Frontal cortex (tissue), 4 donors: Measurements from ENCODE around the gene BRD2. TPM values are rescaled to one million over a fixed set of nuclear protein-coding genes. Genes with fewer than 3 reads are reported as not detected.
A peak's percentile ranks its signal among the peaks of the same experiment; 100 is the strongest.

ENCODE experiments used
- DNase-seq, 2 donors: peaks; one replicate each; pipeline ENCODE4 v3.0.0; 2012; ENCODE audit warnings: low spot score in 2 of 2
- FAIRE-seq: peaks from 2 replicates; lab custom pipeline; 2012; peaks lifted over from hg19 to GRCh38; lab: Jason Lieb, UNC
- total RNA-seq: library from RNA; depleted of rRNA; stranded (reverse); fragments of >200 nt; gene quantifications from one replicate; pipeline ENCODE4 v1.2.3, GENCODE V29; 2014
- donor health status: control.
- donor health status: control.
- donor health status: control.

Gene BRD2
- total RNA-seq, 1 donor from 2014 or later = 55.8 TPM

DNA sequence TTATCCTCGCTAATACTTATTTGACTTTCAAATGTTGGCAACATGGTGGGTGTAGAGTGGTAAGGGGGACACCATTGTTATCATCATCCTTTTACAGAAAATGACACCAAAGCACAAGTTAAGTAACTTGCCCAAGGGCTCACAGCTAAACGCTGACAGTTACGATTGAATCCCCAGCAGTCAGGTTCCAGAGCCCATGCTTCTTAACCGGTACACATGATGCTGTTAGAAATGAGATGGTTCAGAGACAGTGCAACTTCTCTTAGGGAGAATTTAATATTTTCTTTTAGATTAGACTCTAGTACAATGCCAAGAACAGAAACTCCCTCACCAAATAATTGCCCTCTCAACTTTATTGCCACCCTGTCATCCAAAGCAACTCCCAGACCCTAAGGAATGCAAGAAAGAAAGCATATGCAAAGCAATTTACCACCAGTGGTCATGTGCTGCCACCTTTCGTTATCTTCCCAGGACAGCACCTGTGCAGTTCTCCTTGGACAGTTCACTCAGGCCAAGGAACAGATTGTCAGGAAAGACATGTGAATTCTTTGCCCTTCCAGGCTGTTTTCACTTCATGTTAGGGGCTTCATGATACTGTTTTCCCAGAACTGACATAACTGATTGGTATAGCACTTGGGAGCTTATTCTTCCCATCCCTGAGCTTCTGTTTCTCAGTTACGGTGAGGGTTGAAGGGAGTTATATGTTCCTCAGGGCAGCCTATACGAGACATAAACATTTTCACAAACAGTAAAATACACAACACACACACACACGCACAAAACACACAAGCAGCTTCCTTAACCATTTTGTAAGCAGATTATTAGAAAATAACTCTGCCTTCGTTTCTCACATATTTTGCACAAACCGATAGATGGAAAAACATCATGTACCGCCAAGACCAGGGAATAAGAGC is 20.6 kb upstream of the BRD2 start:
- FAIRE-seq = no peak
- no peak for DNase-seq

DNA sequence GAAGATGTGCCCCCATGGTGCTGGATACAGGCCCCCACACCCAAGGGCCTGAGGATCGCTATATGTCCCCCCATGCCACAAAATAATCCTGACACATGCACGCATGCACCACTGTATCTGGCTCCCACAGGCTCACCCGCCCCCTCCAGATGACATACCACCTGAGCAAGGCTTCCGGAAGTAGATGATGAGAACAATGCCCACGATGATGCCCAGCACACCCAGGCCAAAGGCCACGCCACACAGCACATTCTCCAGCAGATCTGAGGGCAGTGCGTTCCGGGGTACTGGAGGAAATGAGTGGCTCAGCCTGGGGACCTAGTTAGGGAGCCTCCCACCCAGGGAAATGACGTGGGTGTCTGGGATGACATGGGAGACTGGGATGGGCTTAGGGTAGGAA is 19.3 kb upstream of the BRD2 start:
- no peak for FAIRE-seq
- DNase-seq = no peak

DNA sequence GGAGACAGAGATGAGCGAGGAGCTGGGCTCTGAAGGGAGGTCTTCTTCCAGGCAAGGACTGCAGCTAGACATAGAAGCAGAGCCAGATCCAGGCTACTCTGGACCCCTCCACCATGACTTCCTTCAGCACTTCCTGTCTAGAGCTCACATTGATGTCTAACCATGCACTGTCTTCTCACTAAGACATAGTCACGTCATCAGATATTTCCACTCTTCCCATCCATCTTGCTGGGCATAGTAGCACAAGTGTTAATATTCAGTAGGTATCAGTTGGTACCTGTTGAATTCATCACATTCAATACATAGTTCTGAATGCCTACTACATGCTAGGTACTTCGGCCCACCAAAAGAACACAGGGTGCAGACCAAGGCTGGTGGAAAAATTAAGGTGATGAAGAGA is 18.4 kb upstream of the BRD2 start:
- no peak for DNase-seq
- FAIRE-seq = no peak

DNA sequence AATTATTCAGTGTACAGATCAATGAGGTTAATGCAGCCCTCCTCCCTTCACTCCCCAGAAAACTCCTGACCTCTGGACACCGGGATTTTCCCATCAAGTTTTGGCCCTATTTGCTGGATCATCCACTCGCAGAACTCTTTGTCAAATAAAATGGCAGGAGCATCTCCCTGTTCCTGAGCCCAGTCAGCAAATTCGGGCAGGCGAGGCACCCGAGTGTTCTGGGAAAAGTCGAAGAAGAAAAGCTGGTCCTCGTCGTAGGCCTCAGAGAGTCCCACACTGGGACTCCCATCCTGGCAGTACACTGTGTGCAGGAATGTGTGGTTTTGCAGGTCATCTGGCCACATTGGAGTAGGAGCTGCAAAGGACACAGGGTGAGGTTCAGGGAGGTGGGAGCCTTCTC is 17.9 kb upstream of the BRD2 start:
- DNase-seq (no peak), FAIRE-seq (no peak)

DNA sequence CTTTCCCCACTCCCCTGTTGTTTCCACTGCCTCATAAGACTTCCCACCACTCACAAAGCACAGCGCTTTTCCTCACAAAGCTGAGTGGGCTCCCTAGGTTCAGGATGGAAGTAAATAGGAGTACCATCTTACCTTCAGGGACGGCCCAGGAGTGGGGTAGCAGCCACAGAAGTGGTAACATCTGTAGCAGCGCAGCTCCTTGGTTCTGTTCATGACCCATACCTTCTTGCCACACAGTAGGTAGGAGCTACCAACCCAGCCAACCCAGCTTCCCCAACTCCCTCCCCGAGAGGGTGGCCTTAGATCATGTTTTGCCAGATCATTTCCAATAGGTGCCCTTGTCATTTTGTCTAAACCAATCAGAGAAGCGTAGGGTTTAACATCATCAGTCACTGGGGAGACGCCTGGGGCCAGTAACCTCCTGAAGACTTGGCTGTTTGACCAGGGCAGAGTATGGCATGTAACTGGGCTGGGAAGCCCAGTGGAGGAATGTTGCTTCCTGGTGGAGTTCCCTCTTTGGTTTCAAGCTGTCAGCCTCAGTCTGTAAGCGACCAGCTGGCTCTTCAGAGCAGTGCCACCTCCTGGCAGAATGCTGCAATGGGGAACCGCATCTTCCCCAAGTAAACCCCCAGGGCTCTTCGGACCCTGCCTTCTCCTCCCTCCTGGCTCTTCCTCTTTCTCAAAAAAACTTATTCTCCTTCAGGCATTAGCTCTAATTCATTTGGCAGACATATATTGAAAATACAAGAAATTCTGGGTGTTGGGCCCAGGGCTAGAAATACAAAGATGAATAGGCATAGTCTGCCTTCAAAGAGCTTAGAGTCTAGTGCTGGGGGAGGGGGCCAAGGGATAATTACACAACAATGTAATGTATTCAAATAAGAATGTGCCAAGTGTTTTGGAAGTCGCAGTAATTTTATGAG is 15.3 kb upstream of the BRD2 start, which contains the start of gene HLA-DMA:
Gene HLA-DMA (minus strand): TSS at position 281 of the 923 bp plus-strand sequence. CDS start 61 bp downstream, at position 220.
- DNase-seq (peak in 1 of 2 donors; percentile 71), FAIRE-seq (no peak)

DNA sequence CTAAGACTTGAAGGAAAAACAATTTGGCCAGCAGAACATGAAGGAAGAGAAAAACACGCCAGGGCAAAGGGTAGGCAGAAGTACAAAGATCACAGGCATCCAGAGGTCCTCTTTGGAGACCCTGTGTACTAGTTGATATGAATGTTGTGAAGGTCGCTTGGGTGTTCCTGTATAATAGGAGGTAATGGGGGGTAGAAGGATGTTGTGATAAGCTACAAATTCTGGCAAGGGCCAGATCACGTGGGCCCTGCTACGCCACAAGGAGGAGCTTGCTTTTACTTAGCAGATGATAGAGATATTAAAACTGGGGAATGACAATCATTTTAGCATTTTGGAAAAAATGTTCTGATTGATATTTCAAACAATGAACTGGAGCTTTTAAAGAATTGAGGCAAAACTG is 14.6 kb upstream of the BRD2 start:
- DNase-seq (no peak), FAIRE-seq (no peak)

DNA sequence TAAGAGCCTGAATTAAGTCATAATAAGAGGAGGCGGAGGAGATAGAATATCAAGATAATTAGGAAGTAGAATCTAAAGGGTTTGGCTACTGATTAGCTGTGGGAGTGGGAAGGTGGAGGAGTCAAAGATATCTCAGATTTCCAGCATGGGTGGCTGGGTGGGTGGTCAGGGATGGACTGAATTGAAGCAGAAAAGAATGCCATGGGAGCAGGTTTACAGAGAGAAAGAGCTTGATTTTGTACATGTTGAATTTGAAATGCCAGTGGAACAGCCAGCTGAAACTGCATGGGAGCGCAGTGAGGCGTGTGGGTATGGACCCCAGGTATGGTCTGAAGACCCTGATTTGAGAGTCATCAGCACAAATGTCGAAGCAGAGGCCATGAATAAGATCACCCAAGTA is 14.1 kb upstream of the BRD2 start:
- DNase-seq (no peak), FAIRE-seq (no peak)

DNA sequence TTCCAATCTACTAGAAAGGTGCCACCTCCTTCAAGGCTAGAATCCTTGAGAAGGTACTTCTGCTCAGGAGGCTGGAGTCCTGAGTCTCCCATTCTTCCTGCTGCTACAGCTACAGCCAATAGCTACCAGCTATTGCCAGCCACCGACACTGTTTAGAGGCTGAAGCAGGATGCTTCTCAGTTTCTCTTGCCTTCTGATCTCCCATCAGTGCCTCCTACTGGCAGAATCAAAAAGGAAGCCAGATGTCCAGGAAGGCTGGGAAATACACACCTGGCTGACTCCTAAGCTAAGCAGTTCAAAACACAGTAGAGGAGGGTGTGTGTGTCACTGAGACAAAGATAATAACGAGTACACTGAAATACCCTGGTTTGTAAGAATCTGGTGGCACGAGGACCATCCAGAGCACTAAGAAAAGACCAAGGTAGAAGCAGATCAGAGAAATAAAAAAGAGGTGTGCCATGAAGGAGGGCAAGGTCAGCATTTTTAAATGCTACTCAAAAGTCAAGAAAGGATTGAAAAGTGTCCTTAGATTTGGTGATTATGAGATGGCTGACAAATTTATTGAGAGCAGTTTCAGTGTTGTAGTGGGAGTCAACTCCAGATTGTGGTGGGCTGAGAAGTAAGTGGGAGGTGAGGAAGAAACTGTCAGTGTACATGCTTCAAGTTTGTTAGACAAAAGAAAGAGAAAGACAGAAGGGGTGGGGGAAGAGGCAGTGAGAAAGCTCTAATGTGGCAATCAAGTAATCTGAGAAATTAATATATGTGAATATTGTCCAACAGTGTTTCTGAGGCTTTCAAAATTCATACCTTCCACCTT is 13.2 kb upstream of the BRD2 start:
- DNase-seq = no peak
- FAIRE-seq = no peak

DNA sequence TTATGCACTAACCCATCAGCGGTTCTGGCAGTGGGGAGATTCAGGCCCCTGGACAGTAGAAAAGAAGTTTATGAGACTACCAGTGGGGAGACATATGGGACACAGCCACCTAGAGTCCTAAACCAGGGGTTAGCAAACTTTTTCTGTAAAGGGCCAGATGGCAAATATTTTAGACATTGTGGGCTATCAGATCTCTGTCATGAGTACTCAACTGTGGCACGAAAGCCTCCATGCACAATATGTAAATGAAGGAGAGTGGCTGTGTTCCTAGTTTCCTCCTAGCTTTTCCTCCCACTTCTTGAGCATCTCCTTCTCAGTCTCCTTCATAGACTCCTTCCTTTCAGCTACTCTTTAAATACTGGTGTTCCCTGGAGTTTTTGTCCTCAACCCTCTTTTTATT is 12.2 kb upstream of the BRD2 start:
- FAIRE-seq = no peak
- no peak for DNase-seq

DNA sequence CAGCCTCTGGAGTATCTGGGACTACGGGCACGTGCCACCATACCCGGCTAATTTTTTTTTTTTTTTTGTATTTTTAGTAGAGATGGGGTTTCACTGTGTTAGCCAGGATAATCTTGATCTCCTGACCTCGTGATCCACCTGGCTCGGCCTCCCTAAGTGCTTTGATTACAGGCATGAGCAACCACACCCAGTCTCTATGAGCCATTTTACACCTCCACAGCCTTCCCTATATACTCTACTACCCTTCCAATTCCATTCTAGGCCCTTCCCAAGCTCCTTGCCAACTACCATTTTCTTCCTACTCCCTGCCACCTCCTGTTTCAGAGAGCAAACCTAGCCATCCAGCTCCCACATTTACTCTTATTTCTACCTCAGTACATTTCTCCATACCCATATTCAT is 7.8 kb upstream of the BRD2 start:
- DNase-seq (no peak), FAIRE-seq (no peak)

DNA sequence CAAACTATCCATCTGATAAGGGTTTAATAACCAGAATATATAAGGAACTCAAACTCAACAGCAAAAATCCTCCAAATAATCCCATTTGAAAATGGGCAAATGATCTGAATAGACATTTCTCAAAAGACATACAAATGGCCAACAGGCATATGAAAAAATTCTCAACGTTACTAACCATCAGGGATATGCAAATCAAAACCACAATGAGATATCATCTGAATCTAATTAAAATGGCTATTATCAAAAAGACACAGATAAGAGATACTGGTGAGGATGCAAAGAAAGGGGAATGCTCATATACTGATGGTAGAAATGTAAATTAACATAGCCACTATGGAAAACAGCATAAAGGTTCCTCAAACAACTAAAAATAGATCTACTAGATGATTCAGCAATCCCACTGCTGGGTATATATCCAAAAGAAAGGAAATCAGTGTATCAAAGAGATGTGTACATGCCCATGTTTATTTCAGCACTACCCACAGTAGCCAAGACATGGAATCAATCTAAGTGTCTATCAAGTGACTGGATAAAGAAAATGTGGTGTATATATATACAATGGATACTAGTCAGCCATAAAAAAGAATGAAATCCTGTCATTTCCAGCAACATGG is 6.1 kb upstream of the BRD2 start:
- DNase-seq (no peak), FAIRE-seq (no peak)

DNA sequence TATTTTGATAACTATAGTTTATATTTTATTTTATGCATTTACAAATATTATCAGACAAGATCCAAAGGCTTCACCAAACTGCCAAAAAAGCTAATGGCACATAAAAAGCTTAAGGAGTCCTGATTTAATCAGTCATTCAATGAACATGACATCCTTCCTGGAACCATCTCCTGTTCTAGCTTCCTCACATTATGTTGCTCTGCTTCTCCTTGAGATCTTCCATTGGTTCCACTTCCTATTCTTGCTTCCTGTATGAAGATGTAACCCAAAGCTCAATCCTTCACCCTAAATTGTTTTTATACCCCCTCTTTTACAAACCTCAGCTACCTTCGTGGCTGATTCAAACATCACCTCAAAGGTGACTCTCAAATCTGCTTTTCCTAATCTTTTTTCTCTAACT is 4.5 kb upstream of the BRD2 start:
- no peak for FAIRE-seq

DNA sequence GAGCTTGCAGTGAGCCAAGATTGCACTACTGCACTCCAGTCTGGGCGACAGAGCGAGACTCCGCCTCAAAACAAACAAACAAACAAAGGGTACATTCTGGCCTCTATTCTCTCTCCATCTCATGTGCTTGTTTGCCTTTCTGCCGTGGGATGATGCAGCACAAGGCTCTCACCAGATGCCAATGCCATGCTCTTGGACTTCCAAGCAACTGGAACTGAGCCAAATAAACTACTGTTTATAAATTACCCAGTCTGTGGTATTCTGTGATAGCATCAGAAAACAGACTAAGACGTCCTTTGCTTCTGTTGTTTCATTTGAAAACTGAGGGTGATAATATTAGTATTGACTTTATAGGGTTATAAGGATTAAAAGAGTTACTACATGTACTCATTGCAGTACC is 3.6 kb upstream of the BRD2 start:
- FAIRE-seq (no peak), DNase-seq (no peak)

More for the DNA sequence above, 4.5 kb upstream of the BRD2 start:
- no peak for DNase-seq

DNA sequence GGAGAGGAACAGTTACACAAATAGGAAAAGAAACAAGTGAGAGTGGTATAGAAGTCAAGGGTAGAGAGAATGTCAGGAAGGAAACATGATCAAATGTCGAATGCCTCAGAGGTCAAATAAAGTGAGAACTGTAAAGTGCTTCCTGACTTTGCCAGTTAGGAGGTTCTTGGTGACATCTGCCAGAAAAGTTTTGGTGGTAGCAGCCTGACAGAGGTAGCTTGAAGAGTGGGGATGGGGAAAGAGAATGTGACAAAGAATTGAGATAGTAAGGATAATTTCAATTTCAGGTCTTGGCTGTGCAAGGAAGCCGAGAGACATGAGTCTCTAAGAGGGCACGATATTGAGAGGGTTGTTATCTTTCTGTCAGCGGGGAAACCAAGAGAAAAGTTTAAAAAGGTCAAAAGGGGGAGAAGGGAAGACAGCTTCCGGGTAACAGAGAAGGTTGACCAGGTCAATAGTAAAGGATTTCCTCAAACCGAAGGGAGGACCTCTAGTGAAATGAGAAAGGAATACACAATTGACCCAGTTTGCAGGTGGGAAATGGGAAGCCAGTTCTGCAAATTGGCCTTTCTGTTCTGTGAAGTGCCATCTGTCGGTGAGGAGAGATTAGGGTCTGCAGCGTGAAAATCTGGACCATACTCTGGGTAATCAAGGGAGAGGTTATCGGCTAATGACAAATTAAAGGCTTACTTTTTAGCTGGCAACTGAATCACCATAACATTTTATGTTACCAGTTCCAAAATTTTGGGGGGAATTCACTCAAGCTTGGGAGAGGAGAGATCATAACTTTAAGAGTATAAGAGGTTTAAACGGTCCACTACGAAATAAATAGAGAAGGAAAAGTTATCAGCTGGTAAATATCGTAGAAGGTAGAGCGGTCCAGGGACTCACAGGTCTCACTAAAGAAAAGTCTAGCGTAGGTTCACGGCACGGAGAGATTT is 973 bp upstream of the BRD2 start:
- FAIRE-seq (no peak), DNase-seq (no peak)

DNA sequence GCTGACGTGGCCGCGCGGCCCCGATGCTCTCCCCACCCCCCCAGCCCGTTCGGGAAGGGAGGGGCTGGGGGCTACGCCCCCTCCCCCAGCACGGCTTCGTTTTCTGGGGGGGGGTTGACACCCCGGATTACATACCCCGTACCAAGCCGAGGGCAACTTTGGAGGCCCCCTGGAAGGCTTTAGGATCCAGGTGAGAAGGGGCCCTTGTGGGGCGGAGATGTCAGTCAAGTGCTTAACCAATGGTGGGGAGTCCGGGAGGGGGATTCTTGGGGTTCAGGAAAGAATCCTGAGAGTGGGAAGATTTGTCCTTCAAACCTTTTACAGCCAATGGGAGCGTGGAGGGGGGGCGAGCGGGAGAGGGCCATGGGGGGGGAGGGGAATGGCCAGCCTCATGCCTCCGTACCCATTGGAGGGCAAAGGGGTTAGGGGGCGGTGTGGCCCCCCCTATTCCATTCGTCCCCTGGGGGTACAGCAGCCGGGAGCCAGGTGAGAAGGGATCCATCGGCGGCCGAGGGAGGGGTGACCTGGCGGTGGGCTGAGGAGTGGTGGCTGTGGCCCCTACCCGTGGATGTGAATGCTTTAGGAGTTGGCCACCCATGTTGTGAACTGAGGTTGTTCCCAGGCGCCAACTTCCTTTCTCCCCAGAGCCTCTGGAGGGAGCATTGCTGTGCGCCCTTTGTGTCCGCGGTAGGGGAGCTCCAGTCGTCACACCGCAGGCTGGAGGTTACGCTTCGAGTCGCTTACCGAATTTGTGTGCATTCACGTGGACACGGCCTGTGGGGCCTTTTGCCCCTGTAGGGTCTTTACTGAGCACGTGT is 682 bp downstream of the BRD2 start:
- DNase-seq (peak; percentile 74 to 78), FAIRE-seq (no peak)

DNA sequence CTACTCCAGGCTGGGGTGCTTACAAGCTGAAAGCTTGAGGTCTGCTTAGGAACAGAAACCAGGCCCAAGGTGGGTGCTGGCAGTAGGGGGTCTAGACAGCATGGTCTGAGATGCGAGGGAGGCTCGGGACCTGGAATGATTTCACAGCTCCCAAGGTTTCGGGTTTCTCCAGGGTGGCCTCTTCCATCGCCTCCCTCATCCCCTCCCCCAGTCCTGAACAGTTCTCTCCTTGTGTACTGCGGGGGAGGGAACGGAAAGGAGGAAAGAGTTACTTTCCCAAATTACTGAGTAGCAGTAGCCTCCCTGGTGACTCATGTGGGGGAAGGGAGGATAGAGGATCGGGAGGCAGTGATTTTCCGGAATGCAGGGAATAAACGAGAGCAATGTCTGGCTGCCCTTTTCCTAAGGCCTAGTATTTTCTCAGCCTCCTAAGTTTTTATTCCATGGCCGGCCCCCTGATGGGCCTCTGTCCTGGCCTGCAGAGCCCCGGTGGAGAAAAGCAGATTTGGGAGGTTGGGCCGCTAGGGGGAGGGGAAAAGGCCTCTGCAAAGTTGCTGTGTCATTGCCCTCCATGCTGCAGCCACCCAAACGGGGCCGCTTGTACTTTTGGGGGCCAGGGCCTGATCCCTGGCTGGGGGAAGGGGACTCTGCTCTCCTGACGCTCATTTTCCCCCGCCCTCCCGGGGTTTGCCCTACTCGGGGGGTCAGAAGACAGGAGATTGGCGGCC is 1.5 kb downstream of the BRD2 start:
- FAIRE-seq = no peak
- DNase-seq = no peak
